Neural cell (in vitro differentiated cells): ENCODE data around the gene OR4S2. TPM values are rescaled to one million over a fixed set of nuclear protein-coding genes. Genes with fewer than 3 reads are reported as not detected.

ENCODE experiments used
- H2AFZ ChIP-seq: fragments of 200-600, 300-800 bp; sonication (generic), shearing (Covaris generic); 2 replicates; pipeline ENCODE4 v1.6.0; 2014; ENCODE audit warnings: low read depth, mild to moderate bottlenecking, antibody characterized with exemption, low read length, moderate library complexity
- H3F3A ChIP-seq: fragments of 200-600 bp; shearing (Covaris generic); 2 replicates; pipeline ENCODE4 v1.6.1; 2016; ENCODE audit warnings: mild to moderate bottlenecking, moderate library complexity, mixed read lengths, antibody characterized with exemption, low read length; ENCODE audit not compliant: insufficient read depth, poor library complexity, severe bottlenecking
- H3K27ac ChIP-seq: fragments of 200-600, 300-800 bp; sonication (generic), shearing (Covaris generic); 2 replicates; pipeline ENCODE4 v1.5.1; 2014; ENCODE audit warnings: mild to moderate bottlenecking, low read length, moderate library complexity
- H3K27me3 ChIP-seq: fragments of 300-800, 200-600 bp; sonication (generic), shearing (Covaris generic); 2 replicates; pipeline ENCODE4 v1.6.0; 2014; ENCODE audit warnings: mild to moderate bottlenecking, low read depth, low read length, moderate library complexity; ENCODE audit not compliant: insufficient read depth
- H3K36me3 ChIP-seq: fragments of 300-800, 200-600 bp; sonication (generic), shearing (Covaris generic); 2 replicates; pipeline ENCODE4 v1.5.1; 2014; ENCODE audit warnings: mild to moderate bottlenecking, antibody characterized with exemption, low read length, moderate library complexity; ENCODE audit not compliant: insufficient read depth
- H3K4me2 ChIP-seq: fragments of 300-800, 200-600 bp; sonication (generic), shearing (Covaris generic); 2 replicates; pipeline ENCODE4 v1.6.0; 2014; ENCODE audit warnings: mild to moderate bottlenecking, low read length
- H3K4me3 ChIP-seq: fragments of 300-800, 200-600 bp; sonication (generic), shearing (Covaris generic); 2 replicates; pipeline ENCODE4 v1.5.1; 2014; ENCODE audit warnings: mild to moderate bottlenecking, low read length, moderate library complexity
- H3K79me2 ChIP-seq: fragments of 200-600 bp; shearing (Covaris generic); replicated peaks from 2 replicates; pipeline ENCODE4 v1.6.0; 2014; ENCODE audit warnings: mild to moderate bottlenecking, low read length, moderate library complexity; ENCODE audit not compliant: insufficient read depth
- H3K9ac ChIP-seq: fragments of 300-800, 200-600 bp; sonication (generic), shearing (Covaris generic); 2 replicates; pipeline ENCODE4 v1.6.1; 2016; ENCODE audit warnings: mild to moderate bottlenecking, low read length, mixed read lengths
- H3K9me2 ChIP-seq: fragments of 200-600 bp; shearing (Covaris generic); 2 replicates; pipeline ENCODE4 v1.6.1; 2016; ENCODE audit warnings: mild to moderate bottlenecking, low read length, mixed read lengths; ENCODE audit not compliant: insufficient read depth
- H3K9me3 ChIP-seq: fragments of 200-600, 300-800 bp; sonication (generic), shearing (Covaris generic); 2 replicates; pipeline ENCODE4 v1.6.1; 2016; ENCODE audit warnings: mild to moderate bottlenecking, mixed run types, low read length, moderate library complexity, mixed read lengths
- H4K20me1 ChIP-seq: fragments of 200-600 bp; shearing (Covaris generic); 2 replicates; pipeline ENCODE4 v1.6.1; 2016; ENCODE audit warnings: mild to moderate bottlenecking, mixed run types; ENCODE audit not compliant: insufficient read depth
- EP300 ChIP-seq: fragments of 450-650 bp; conservative IDR thresholded peaks from 2 replicates; pipeline ENCODE4 v1.6.1; 2014; ENCODE audit warnings: antibody characterized with exemption, mild to moderate bottlenecking, moderate library complexity; ENCODE audit not compliant: poor library complexity, severe bottlenecking
- EZH2 ChIP-seq: fragments of 200-600, 300-800 bp; shearing (Covaris generic), sonication (generic); IDR thresholded peaks from 2 replicates; pipeline ENCODE4 v1.6.1; 2014; ENCODE audit warnings: antibody characterized with exemption, low read length, borderline replicate concordance, mild to moderate bottlenecking; ENCODE audit not compliant: insufficient read depth, poor library complexity, severe bottlenecking
- MXI1 ChIP-seq: fragments of 450-650 bp; conservative IDR thresholded peaks from 2 replicates; pipeline ENCODE4 v1.6.1; 2014; ENCODE audit warnings: antibody characterized with exemption, mild to moderate bottlenecking; ENCODE audit not compliant: poor library complexity, severe bottlenecking
- POLR2AphosphoS5 ChIP-seq: IDR thresholded peaks from 2 replicates; pipeline ENCODE4 v1.6.1; 2012
- RAD21 ChIP-seq: fragments of 450-650 bp; conservative IDR thresholded peaks from 2 replicates; pipeline ENCODE4 v1.6.1; 2014; ENCODE audit warnings: antibody characterized with exemption, mild to moderate bottlenecking, moderate library complexity
- SMC3 ChIP-seq: fragments of 450-650 bp; conservative IDR thresholded peaks from 2 replicates; pipeline ENCODE4 v1.6.1; 2014; ENCODE audit warnings: antibody characterized with exemption, mild to moderate bottlenecking, moderate library complexity; ENCODE audit not compliant: poor library complexity
- TAF1 ChIP-seq: IDR thresholded peaks from 2 replicates; pipeline ENCODE4 v1.6.1; 2012; ENCODE audit warnings: low read depth
- polyA plus RNA-seq: library from polyadenylated mRNA; depleted of rRNA; stranded (reverse); fragments of >200 nt; gene quantifications from 2 replicates; pipeline ENCODE4 v1.2.3, GENCODE V29; 2014
- TF ChIP-seq, protein P1 (sequence below): IDR thresholded peaks from 2 replicates; pipeline ENCODE4 v1.6.1; 2012; ENCODE audit warnings: borderline replicate concordance
- TF ChIP-seq, protein P2 (sequence below): fragments of 450-650 bp; IDR thresholded peaks from 2 replicates; pipeline ENCODE4 v1.5.1; 2014; ENCODE audit warnings: antibody characterized with exemption, mild to moderate bottlenecking, moderate library complexity; ENCODE audit not compliant: poor library complexity, severe bottlenecking

Gene OR4S2
- polyA plus RNA-seq, 1 donor from 2014 or later, result not detected

DNA sequence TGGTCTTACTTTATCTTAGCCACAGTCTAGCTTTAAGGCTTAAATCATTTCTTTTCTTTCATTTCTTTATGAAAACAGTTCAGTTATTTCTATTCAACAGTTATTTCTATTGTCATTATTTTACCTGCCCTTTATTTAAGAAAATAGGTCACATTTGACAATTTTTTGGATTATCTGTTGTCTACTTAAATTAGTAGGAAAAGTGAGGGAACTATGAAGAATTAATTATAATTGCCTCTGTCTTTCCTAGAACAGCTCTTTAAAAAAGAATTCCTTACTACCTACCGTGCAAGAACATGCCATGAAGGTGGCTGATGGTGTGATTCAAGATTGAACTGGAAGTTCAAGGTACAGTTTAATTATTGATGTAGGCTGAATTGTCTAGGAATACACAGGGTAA is 13.8 kb downstream of the OR4S2 start, which contains the start of gene OR4C6:
Gene OR4C6, plus strand, starts transcription at position 301 of the 400 bp plus-strand sequence. CDS start 2,966 bp downstream, outside the sequence.
- Histone ChIP-seq H3K9ac (no peak within 1 kb of the TSS), H3K9me3 (no peaks in the 10 kb centered on the region), H2AFZ (no peak within 1 kb of the TSS), H3K27me3 (no peaks in the 10 kb centered on the region), H3F3A (no peaks in the 10 kb centered on the region), H3K9me2 (no peaks in the 10 kb centered on the region), H3K4me3 (no peak within 1 kb of the TSS), H3K4me2 (no peak within 1 kb of the TSS), H3K27ac (no peak within 1 kb of the TSS), H3K79me2 (no peaks in the 10 kb centered on the region), H4K20me1 (no peaks in the 10 kb centered on the region), H3K36me3 (no peaks in the 10 kb centered on the region)
- TF ChIP-seq, protein P1, sequence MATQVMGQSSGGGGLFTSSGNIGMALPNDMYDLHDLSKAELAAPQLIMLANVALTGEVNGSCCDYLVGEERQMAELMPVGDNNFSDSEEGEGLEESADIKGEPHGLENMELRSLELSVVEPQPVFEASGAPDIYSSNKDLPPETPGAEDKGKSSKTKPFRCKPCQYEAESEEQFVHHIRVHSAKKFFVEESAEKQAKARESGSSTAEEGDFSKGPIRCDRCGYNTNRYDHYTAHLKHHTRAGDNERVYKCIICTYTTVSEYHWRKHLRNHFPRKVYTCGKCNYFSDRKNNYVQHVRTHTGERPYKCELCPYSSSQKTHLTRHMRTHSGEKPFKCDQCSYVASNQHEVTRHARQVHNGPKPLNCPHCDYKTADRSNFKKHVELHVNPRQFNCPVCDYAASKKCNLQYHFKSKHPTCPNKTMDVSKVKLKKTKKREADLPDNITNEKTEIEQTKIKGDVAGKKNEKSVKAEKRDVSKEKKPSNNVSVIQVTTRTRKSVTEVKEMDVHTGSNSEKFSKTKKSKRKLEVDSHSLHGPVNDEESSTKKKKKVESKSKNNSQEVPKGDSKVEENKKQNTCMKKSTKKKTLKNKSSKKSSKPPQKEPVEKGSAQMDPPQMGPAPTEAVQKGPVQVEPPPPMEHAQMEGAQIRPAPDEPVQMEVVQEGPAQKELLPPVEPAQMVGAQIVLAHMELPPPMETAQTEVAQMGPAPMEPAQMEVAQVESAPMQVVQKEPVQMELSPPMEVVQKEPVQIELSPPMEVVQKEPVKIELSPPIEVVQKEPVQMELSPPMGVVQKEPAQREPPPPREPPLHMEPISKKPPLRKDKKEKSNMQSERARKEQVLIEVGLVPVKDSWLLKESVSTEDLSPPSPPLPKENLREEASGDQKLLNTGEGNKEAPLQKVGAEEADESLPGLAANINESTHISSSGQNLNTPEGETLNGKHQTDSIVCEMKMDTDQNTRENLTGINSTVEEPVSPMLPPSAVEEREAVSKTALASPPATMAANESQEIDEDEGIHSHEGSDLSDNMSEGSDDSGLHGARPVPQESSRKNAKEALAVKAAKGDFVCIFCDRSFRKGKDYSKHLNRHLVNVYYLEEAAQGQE, result no peak
- TF ChIP-seq EZH2, result no peak
- TF ChIP-seq, protein P2, sequence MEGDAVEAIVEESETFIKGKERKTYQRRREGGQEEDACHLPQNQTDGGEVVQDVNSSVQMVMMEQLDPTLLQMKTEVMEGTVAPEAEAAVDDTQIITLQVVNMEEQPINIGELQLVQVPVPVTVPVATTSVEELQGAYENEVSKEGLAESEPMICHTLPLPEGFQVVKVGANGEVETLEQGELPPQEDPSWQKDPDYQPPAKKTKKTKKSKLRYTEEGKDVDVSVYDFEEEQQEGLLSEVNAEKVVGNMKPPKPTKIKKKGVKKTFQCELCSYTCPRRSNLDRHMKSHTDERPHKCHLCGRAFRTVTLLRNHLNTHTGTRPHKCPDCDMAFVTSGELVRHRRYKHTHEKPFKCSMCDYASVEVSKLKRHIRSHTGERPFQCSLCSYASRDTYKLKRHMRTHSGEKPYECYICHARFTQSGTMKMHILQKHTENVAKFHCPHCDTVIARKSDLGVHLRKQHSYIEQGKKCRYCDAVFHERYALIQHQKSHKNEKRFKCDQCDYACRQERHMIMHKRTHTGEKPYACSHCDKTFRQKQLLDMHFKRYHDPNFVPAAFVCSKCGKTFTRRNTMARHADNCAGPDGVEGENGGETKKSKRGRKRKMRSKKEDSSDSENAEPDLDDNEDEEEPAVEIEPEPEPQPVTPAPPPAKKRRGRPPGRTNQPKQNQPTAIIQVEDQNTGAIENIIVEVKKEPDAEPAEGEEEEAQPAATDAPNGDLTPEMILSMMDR, result no peak
- TF ChIP-seq EP300, result no peak

DNA sequence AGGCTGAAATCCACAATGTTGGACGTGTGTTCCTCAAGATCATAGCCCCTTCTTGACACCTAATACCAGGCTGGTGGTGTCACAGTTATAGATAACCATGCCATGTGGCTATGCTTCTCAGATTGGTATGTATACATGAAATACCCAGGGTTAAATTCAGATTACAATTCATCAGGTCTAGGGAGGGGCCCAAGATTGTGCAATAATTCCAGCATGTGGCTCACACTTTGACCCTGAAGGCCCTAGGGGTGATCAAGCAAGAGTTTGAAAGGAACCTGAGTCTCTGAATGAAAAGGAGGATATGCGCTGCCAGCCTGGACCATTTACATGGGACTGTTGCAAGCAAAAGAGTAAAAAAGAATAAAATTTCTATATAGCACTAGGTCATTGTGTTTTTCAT is 21.2 kb downstream of the OR4S2 start:
- no peak overlapping the region for H3K9ac ChIP-seq
- no peaks in the 10 kb centered on the region for H3K9me3 ChIP-seq
- H3K27me3 ChIP-seq, result no peaks in the 10 kb centered on the region
- no peaks in the 10 kb centered on the region for H3K9me2 ChIP-seq
- no peaks in the 10 kb centered on the region for H3F3A ChIP-seq
- no peaks in the 10 kb centered on the region for H3K36me3 ChIP-seq
- H3K4me3 ChIP-seq, result no peak overlapping the region
- no peak for TF ChIP-seq TAF1
- H3K4me2 ChIP-seq, result no peak overlapping the region
- no peaks in the 10 kb centered on the region for H3K79me2 ChIP-seq
- no peak overlapping the region for H3K27ac ChIP-seq
- no peaks in the 10 kb centered on the region for H4K20me1 ChIP-seq
- H2AFZ ChIP-seq, result no peak overlapping the region

DNA sequence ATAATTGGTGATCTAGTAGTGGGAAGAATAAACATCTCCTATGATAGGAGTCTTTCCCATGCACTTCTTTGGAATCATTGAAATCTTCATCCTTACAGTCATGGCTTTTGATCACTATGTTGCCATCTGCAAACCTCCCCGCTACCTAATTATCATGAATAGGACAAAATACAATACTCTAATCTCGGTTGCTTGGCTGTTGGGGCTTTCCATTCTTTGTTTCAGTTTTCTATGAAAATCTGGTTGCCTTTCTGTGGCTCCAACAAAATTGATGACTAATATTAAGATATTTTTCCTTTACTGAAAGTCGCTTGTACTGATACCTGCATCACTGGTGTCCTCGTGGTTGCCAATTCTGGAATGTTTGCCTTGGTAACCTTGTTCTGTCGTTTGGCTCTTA is 25.7 kb downstream of the OR4S2 start:
- Histone ChIP-seq H3K27ac (no peak overlapping the region), H3K9ac (no peak overlapping the region), H3K79me2 (no peaks in the 10 kb centered on the region), H2AFZ (no peak overlapping the region), H3F3A (no peaks in the 10 kb centered on the region), H3K27me3 (no peaks in the 10 kb centered on the region), H4K20me1 (no peaks in the 10 kb centered on the region), H3K4me3 (no peak overlapping the region), H3K9me2 (no peaks in the 10 kb centered on the region), H3K4me2 (no peak overlapping the region), H3K9me3 (no peaks in the 10 kb centered on the region), H3K36me3 (no peaks in the 10 kb centered on the region)
- TF ChIP-seq, protein P2, result no peak
- no peak for TF ChIP-seq MXI1
- no peak for TF ChIP-seq EP300
- no peak for TF ChIP-seq SMC3
- no peak for TF ChIP-seq TAF1
- TF ChIP-seq, protein P1, result no peak
- no peak for TF ChIP-seq POLR2AphosphoS5
- no peak for TF ChIP-seq RAD21
- TF ChIP-seq EZH2, result no peak
